Breast epithelium (tissue), 4 donors: Measurements from ENCODE around the gene CUEDC2. TPM values are rescaled to one million over a fixed set of nuclear protein-coding genes. Genes with fewer than 3 reads are reported as not detected.

Source experiments
- DNase-seq, 2 donors: peaks; one replicate each; pipeline ENCODE4 v3.0.0-alpha.2; 2019; ENCODE audit warnings: low spot score in 2 of 2
- H3K27ac ChIP-seq, 2 donors: fragments of 200-600 bp; sonication (generic) in 1 of 2; one replicate each; pipeline ENCODE4 v1.5.1; 2016 to 2019; ENCODE audit warnings: mild to moderate bottlenecking in 1 of 2
- H3K27me3 ChIP-seq, 2 donors: fragments of 200-600 bp; sonication (generic) in 1 of 2; one replicate each; pipeline versions ENCODE4 v1.5.1 to v1.6.0; 2017 to 2019; ENCODE audit warnings: control low read depth in 1 of 2, mild to moderate bottlenecking in 1 of 2
- H3K36me3 ChIP-seq: fragments of 200-600 bp; one replicate; pipeline ENCODE4 v1.5.1; 2019
- H3K4me1 ChIP-seq, 2 donors: fragments of 200-600 bp; sonication (generic); one replicate each; pipeline ENCODE4 v1.5.1; 2016 to 2019; ENCODE audit warnings: control low read depth in 1 of 2
- H3K4me3 ChIP-seq, 3 donors: fragments of 200-600 bp; sonication (generic); 1 replicate in 2 of 3; 2 replicates in 1 of 3; pipeline ENCODE4 v1.5.1; 2016 to 2019; ENCODE audit warnings: mild to moderate bottlenecking in 3 of 3, moderate library complexity in 2 of 3
- H3K9me3 ChIP-seq, 2 donors: fragments of 200-600 bp; sonication (generic) in 1 of 2; one replicate each; pipeline ENCODE4 v1.5.1; 2016 to 2019; ENCODE audit warnings: control low read depth in 1 of 2
- POLR2A ChIP-seq: fragments of 450-650 bp; IDR thresholded peaks from one replicate; pipeline ENCODE4 v1.6.1; 2016; ENCODE audit warnings: antibody characterized with exemption, mild to moderate bottlenecking, moderate library complexity
- POLR2AphosphoS5 ChIP-seq, 3 donors: sonication (generic); formaldehyde crosslinking; IDR thresholded peaks; one replicate each; pipeline ENCODE4 v1.6.1; 2017; ENCODE audit warnings: antibody characterized with exemption in 3 of 3
- intact Hi-C: fragments of 100-400 bp; cut with DNase I; formaldehyde crosslinking; loops from one replicate; pipeline ENCODE4 v1.15.1; 2023; ENCODE audit warnings: low total_unique reads
- total RNA-seq, 3 donors: library from RNA; depleted of rRNA; stranded (reverse); fragments of >200 nt; gene quantifications; one replicate each; pipeline ENCODE4 v1.1.0, GENCODE V29; 2016
- TF ChIP-seq, protein P1 (sequence below), 3 donors: fragments of 450-650 bp; IDR thresholded peaks; one replicate each; pipeline ENCODE4 v1.5.1; 2016 to 2017; ENCODE audit warnings: antibody characterized with exemption in 3 of 3, mild to moderate bottlenecking in 3 of 3, moderate library complexity in 3 of 3

Gene CUEDC2
- total RNA-seq, 3 donors from 2014 or later, result 49.8 to 54.4 (median 50.3) TPM

DNA sequence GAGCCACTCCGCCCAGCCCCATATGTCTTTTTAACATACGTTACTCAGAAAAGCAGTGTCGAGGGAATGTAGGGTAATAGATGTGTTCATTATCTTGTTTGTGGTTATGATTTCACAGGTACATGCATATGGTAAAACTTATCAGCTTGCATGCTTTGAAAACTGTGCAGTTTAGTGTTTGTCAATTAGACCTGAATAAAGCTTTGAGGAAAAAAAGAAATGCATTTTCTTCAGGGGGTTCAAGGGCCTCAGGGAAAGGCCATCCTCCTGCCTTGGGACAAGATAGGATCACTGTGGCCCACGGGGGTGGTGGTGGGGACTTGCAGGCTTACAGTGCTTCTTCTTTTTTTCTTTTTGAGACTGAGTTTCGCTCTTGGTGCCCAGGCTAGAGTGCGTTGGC lies 34.9 kb upstream of the CUEDC2 start:
- intact Hi-C loops, result no loop called here
- Histone ChIP-seq H3K4me3 (no peak overlapping the region), H3K9me3 (no peaks in the 10 kb centered on the region), H3K4me1 (no peaks in the 10 kb centered on the region), H3K27ac (no peak overlapping the region), H3K36me3 (no peaks in the 10 kb centered on the region), H3K27me3 (no peaks in the 10 kb centered on the region)
- no peak for DNase-seq
- TF ChIP-seq, protein P1, sequence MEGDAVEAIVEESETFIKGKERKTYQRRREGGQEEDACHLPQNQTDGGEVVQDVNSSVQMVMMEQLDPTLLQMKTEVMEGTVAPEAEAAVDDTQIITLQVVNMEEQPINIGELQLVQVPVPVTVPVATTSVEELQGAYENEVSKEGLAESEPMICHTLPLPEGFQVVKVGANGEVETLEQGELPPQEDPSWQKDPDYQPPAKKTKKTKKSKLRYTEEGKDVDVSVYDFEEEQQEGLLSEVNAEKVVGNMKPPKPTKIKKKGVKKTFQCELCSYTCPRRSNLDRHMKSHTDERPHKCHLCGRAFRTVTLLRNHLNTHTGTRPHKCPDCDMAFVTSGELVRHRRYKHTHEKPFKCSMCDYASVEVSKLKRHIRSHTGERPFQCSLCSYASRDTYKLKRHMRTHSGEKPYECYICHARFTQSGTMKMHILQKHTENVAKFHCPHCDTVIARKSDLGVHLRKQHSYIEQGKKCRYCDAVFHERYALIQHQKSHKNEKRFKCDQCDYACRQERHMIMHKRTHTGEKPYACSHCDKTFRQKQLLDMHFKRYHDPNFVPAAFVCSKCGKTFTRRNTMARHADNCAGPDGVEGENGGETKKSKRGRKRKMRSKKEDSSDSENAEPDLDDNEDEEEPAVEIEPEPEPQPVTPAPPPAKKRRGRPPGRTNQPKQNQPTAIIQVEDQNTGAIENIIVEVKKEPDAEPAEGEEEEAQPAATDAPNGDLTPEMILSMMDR (IDR thresholded peaks at IDR 0.05), result no peak
- TF ChIP-seq POLR2A, result no peak
- no peak for TF ChIP-seq POLR2AphosphoS5 (IDR thresholded peaks at IDR 0.05)

DNA sequence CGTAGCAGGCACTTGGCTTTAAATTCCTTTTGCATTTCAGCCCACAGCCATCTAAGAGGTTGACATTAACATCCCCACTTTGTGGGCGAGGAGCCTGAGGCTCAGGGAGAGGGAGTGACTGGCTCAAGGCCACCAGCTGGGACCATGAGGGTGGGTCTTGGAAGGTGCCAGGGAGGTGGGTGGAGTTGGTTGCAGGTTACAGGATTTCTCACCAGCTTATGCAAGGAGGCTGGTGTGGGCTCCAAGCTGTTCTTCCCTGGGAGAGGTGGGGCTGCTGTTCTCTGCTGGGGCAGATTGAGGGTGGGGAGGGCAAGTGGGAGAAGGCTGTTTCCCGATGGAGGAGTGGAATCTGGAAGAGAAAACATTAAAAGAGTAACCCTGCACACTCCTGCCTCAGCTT lies 33.1 kb upstream of the CUEDC2 start:
- intact Hi-C loops, result no loop called here
- no peak overlapping the region for H3K27ac ChIP-seq

DNA sequence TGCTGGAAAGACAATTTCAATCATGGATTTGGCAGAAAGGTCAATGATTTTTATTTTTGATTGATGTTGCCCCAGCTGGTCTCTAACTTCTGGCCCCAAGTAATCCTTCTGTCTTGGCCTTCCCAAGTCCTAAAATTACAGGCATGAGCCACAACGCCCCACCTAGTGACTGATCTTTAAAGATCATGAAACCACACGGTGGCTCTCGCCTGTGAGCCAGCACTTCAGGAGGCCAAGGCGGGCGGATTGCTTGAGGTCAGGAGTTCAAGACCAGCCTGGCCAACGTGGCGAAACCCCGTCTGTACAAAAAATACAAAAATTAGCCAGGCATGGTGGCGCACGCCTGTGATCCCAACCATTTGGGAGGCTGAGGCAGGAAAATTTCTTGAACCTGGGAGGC lies 31.6 kb upstream of the CUEDC2 start:
- DNase-seq, result no peak
- no peak for TF ChIP-seq POLR2A
- TF ChIP-seq POLR2AphosphoS5 (IDR thresholded peaks at IDR 0.05), result no peak
- TF ChIP-seq, protein P1 (IDR thresholded peaks at IDR 0.05), result no peak
- H3K36me3 ChIP-seq, result no peaks in the 10 kb centered on the region
- no peaks in the 10 kb centered on the region for H3K9me3 ChIP-seq
- H3K4me1 ChIP-seq, result no peaks in the 10 kb centered on the region
- H3K27me3 ChIP-seq, result no peaks in the 10 kb centered on the region
- no peak overlapping the region for H3K27ac ChIP-seq
- H3K4me3 ChIP-seq, result no peak overlapping the region
- intact Hi-C loops, result no loop called here

More for the DNA sequence above, 33.1 kb upstream of the CUEDC2 start:
- Histone ChIP-seq H3K9me3 (no peaks in the 10 kb centered on the region), H3K4me1 (no peaks in the 10 kb centered on the region), H3K4me3 (no peak overlapping the region), H3K36me3 (no peaks in the 10 kb centered on the region), H3K27me3 (no peaks in the 10 kb centered on the region)
- TF ChIP-seq POLR2AphosphoS5 (IDR thresholded peaks at IDR 0.05), result no peak
- TF ChIP-seq POLR2A, result no peak
- TF ChIP-seq, protein P1 (IDR thresholded peaks at IDR 0.05), result no peak
- no peak for DNase-seq

DNA sequence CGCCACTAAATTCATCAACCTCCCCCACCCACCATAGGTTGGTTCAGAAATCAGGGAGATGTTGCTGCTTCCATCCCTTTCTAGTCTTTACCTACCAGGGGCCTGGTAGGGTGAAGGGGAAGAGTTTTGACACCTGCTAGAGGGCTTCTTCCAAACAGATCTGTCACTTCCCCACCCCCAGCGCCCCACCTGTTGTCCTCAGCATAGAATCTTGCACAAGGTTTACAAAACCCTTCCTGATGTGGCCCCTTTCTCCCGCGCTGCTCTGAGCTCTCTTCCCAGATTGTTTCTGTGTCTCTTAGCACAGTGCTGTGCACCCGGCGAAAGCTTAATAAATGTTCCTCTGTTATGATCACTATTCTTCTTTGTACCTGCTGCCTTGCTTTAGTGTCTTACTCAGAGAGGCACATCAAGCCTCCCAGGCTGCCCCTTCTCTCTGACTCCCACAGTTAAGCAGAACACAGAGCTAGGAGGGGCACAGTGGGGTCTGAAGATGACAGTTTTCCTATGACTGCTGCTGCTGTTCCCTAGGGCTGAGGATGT lies 30.2 kb upstream of the CUEDC2 start:
- no peaks in the 10 kb centered on the region for H3K9me3 ChIP-seq
- no peaks in the 10 kb centered on the region for H3K27me3 ChIP-seq
- intact Hi-C loops, result no loop called here
- no peak for DNase-seq
- TF ChIP-seq, protein P1 (IDR thresholded peaks at IDR 0.05), result no peak
- TF ChIP-seq POLR2AphosphoS5 (IDR thresholded peaks at IDR 0.05), result no peak
- TF ChIP-seq POLR2A, result no peak
- no peaks in the 10 kb centered on the region for H3K4me1 ChIP-seq
- no peak overlapping the region for H3K27ac ChIP-seq
- no peaks in the 10 kb centered on the region for H3K36me3 ChIP-seq
- no peak overlapping the region for H3K4me3 ChIP-seq

DNA sequence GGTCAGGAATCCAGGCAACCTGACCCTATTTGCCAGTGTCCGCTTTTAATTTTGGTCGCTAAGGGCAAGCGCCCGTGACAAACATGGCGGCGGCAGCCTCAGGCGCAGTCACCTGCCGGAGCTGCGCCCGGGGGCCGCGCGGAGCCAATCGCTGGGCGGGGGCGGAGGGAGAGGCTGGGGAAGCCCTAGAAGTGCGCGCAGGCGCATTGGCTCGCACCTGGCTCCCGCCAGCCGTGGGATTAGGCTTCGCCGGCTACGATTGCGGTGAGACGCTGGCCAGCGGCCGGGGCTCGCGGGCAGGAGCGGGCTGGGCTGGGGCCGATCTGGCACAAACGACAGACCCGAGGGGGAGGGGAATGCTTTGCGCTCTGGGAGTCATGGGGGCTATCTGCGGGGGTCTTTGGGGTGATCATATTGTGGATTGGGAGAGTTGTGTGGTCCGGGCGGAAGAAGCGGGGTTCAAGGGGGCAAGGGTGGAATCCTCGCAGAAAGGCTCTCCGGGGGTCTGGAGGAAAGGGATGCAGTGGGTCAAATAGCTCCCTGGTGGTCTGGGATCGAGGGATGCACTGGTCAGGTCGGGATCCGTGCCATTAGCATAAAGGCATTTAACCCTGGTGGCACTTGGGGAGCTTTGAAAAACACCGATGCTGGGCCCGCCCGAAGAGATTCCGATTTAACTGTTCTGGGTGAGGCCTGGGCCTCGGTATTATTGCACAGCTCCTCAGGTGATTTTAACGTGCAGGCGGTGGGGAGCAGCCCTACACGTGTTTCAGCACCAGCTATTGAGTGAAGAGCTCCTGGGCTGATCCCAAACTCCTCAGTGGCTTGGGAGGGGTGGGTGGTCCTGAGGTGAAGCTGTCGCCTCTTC lies 29.0 kb upstream of the CUEDC2 start:
- Histone ChIP-seq H3K27me3 (no peaks in the 10 kb centered on the region), H3K4me3 (peak overlapping the region; percentile 55 to 82 (median 59)), H3K9me3 (no peaks in the 10 kb centered on the region), H3K4me1 (no peaks in the 10 kb centered on the region), H3K27ac (peak overlapping the region in 1 of 2 donors; percentile 5), H3K36me3 (no peaks in the 10 kb centered on the region)
- intact Hi-C loops, result no loop called here
- peak; percentile 90 to 94 for DNase-seq
- TF ChIP-seq POLR2A (no peak), POLR2AphosphoS5 (IDR thresholded peaks at IDR 0.05) (peak in 2 of 3 donors; percentile 40 to 52)
- TF ChIP-seq, protein P1 (IDR thresholded peaks at IDR 0.05), result no peak
